Heart right ventricle (tissue), 16 donors: ENCODE results near the gene CPHXL. TPM values are rescaled to one million over a fixed set of nuclear protein-coding genes. Genes with fewer than 3 reads are reported as not detected.

Source experiments
- ATAC-seq, 8 donors: fragments of 200-7000 bp; cut with Tn5 transposase; one replicate each; pipeline ENCODE4 v1.9.1; 2020; ENCODE audit warnings: mild to moderate bottlenecking in 8 of 8, moderate library complexity in 8 of 8, moderate number of reproducible peaks in 1 of 8
- DNase-seq, 2 donors: peaks; one replicate each; pipeline ENCODE4 v3.0.0-alpha.2; 2020
- H3K27ac ChIP-seq, 10 donors: fragments of 200-600 bp; sonication (generic) in 2 of 10; one replicate each; pipeline versions ENCODE4 v1.5.0 to v1.8.0; 2020 to 2022; ENCODE audit warnings: mild to moderate bottlenecking in 3 of 10
- H3K27me3 ChIP-seq, 7 donors: fragments of 200-600 bp; one replicate each; pipeline ENCODE4 v1.8.0; 2021 to 2022; ENCODE audit warnings: mild to moderate bottlenecking in 2 of 7
- H3K36me3 ChIP-seq, 9 donors: fragments of 200-600 bp; sonication (generic) in 1 of 9; one replicate each; pipeline versions ENCODE4 v1.5.0 to v1.8.0; 2020 to 2022; ENCODE audit warnings: mild to moderate bottlenecking in 2 of 9
- H3K4me1 ChIP-seq, 9 donors: fragments of 200-600 bp; sonication (generic) in 1 of 9; one replicate each; pipeline versions ENCODE4 v1.5.0 to v1.8.0; 2020 to 2022; ENCODE audit warnings: mild to moderate bottlenecking in 4 of 9
- H3K4me3 ChIP-seq, 10 donors: fragments of 200-600 bp; sonication (generic) in 2 of 10; one replicate each; pipeline versions ENCODE4 v1.5.0 to v1.8.0; 2020 to 2022; ENCODE audit warnings: mild to moderate bottlenecking in 7 of 10, moderate library complexity in 2 of 10
- H3K9me3 ChIP-seq, 11 donors: fragments of 200-600 bp in 10 of 11; sonication (generic) in 2 of 11; one replicate each; pipeline versions ENCODE4 v1.5.0 to v1.8.0; 2013 to 2022; ENCODE audit warnings: mild to moderate bottlenecking in 2 of 11, control low read depth in 1 of 11, moderate library complexity in 1 of 11
- WGBS, 2 donors: extraction: QIAGEN DNeasy Blood & Tissue Kit; methylation state at CpG; one replicate each; pipeline ENCODE4 v1.1.7; 2013; ENCODE audit warnings: inconsistent platforms in 1 of 2; 5-methylcytosine and 5-hydroxymethylcytosine counted together
- intact Hi-C, 10 donors: fragments of 100-400 bp; cut with DNase I; formaldehyde crosslinking; loops; one replicate each; pipeline versions ENCODE4 v1.11.1 to v1.14.2; 2022
- polyA plus RNA-seq, 2 donors: library from polyadenylated mRNA; stranded (reverse); fragments of 200-250 nt; gene quantifications; one replicate each; pipeline ENCODE4 v1.2.3, GENCODE V29; 2013
- total RNA-seq, 10 donors: library from RNA; stranded (reverse); fragmentation: NEBNext Ultra II Directional in 3 of 10; extraction: Animal tissue kit (Norgen Biotek cat#: 25700) in 3 of 10; gene quantifications; one replicate each; pipeline versions ENCODE4 v1.2.1 to v1.2.4, GENCODE V29; 2021 to 2023
- TF ChIP-seq, protein P1 (sequence below), 9 donors: fragments of 200-600 bp; sonication (generic) in 2 of 9; IDR thresholded peaks; one replicate each; pipeline versions ENCODE4 v1.5.0 to v1.8.0; 2021 to 2022; ENCODE audit warnings: antibody characterized with exemption in 9 of 9, mild to moderate bottlenecking in 5 of 9, moderate library complexity in 1 of 9
- donor health status: Arrhythmogenic right ventricular cardiomyopathy.
- donor health status: ischemic (EF 13 %, LVEDD 7.1; RV severe dilation, severe dysfunction).
- donor health status: healthy with polysubstance abuse.
- donor health status: DM: no; HTN: yes; CAD: no.
- donor health status: DM: no; HTN: no; CAD: no.
- donor health status: ischemic (EF 25% LVEDD 6.9; RV normal size, moderate dysfunction).
- donor health status: ischemic (EF 25% LVEDD 5.7; RV mildly dilated, moderate dysfunction).
- donor health status: healthy.
- donor health status: DM: yes; HTN: yes; CAD: no.
- donor health status: Ischemic cardiomyopathy.
- donor health status: ischemic (EF 35%, LVEDD 5.7; RV mildly dilated, moderate dysfunction).
- donor health status: nonischemic (EF 11% LVEDD 7.7; RV severe dilation, severe dysfunction).
- donor health status: DM: yes; HTN: yes; CAD: no.
- donor health status: PGD.
- donor health status: ischemic (EF 29% LVEDD 5.4; RV normal size, mild dysfunction).
- donor health status: nonischemic (EF 23%, LVEDD 6.1; RV moderate dilation, normal function).

Gene CPHXL
- total and polyA plus RNA-seq, 12 donors, result not detected

DNA sequence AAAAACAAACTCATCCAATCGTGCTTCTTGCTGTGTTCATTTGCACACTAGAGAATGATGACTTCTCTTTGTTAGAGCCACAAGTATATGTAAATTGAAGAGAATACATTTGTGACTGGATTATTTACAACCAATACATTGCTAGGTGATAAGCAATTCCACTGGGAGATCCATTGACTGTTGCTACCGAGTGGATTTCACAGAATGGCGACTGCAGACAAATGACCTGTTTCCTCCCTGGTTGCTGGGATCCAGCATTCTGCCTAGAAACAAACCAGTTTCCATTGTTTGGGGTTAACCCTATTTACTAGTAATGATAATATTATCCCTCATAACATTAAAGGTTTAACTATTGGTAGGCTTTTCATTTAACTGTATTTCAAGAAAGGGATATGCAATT lies 36.9 kb upstream of the CPHXL start:
- H3K27ac ChIP-seq, result no peak overlapping the region
- DNase-seq (no peak), ATAC-seq (no peak)
- TF ChIP-seq, protein P1, sequence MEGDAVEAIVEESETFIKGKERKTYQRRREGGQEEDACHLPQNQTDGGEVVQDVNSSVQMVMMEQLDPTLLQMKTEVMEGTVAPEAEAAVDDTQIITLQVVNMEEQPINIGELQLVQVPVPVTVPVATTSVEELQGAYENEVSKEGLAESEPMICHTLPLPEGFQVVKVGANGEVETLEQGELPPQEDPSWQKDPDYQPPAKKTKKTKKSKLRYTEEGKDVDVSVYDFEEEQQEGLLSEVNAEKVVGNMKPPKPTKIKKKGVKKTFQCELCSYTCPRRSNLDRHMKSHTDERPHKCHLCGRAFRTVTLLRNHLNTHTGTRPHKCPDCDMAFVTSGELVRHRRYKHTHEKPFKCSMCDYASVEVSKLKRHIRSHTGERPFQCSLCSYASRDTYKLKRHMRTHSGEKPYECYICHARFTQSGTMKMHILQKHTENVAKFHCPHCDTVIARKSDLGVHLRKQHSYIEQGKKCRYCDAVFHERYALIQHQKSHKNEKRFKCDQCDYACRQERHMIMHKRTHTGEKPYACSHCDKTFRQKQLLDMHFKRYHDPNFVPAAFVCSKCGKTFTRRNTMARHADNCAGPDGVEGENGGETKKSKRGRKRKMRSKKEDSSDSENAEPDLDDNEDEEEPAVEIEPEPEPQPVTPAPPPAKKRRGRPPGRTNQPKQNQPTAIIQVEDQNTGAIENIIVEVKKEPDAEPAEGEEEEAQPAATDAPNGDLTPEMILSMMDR (IDR thresholded peaks at IDR 0.05), result no peak
- H3K4me1 ChIP-seq, result peaks cover 0 to 6% (median 0%) of the 10 kb centered on the region in 9 donors
- no peak overlapping the region for H3K4me3 ChIP-seq
- WGBS, 2 donors, result 65 to 74% methylated on average over 3 of the region's 3 CpGs
- H3K36me3 ChIP-seq, result no peaks in the 10 kb centered on the region
- intact Hi-C loops, result loop anchor here in 9 of 10 donors (2.0 to 10.0 kb wide), 11 partner anchors 98 to 568 kb away; partner anchors contain the start of genes ADAT1 (in 2 of the 9), KARS1 (in 1 of the 9) and TERF2IP (in 1 of the 9)
- H3K9me3 ChIP-seq, result no peaks in the 10 kb centered on the region
- H3K27me3 ChIP-seq, result no peaks in the 10 kb centered on the region

DNA sequence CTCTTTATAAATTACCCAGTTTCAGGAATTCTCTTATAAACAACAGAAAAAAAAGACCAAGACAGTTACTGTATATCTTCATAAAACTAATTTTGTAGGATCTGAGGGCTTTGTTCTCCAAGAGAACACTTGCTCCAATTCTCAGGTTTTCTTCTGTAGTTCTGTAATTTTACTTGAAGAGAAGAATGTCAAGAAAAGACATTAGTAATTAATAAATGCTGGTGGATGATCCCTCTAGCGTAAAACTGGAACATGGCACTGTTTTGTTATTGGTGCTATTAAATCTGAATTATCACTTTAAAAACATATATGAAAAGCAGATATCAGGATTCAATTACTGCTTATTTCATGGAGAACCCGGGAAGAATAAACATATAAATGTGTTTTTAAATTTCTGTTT lies 36.5 kb upstream of the CPHXL start:
- no peak for ATAC-seq
- TF ChIP-seq, protein P1 (IDR thresholded peaks at IDR 0.05), result no peak
- Histone ChIP-seq H3K27me3 (no peaks in the 10 kb centered on the region), H3K4me3 (no peak overlapping the region), H3K9me3 (no peaks in the 10 kb centered on the region), H3K4me1 (peaks cover 0 to 6% (median 0%) of the 10 kb centered on the region in 9 donors), H3K27ac (no peak overlapping the region), H3K36me3 (no peaks in the 10 kb centered on the region)
- no peak for DNase-seq
- intact Hi-C loops, result loop anchor here in 9 of 10 donors (2.0 to 10.0 kb wide), 11 partner anchors 98 to 568 kb away; partner anchors contain the start of genes ADAT1 (in 2 of the 9), KARS1 (in 1 of the 9) and TERF2IP (in 1 of the 9)
- 78 to 79% methylated on average over 2 of the region's 2 CpGs for WGBS, 2 donors

DNA sequence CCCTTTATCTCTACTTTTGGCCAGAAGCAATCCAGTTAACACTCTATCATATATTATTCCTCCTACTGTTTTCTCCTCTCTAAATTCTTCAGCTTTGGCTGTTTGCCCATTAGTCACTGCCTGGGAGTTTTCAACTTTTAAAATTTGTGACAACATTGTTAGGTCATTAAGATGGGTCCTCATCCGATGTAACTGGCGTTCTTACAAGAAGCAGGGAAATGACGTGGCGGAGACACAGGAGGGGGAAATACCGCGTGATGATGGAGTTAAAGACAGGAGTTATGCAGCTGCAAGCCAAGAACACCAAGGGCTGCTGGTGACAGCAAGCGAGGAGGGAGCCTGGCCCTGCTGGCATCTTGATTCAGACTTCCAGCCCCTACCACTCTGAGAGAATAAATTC lies 34.8 kb upstream of the CPHXL start:
- 66 to 75% methylated on average over 7 of the region's 7 CpGs for WGBS, 2 donors
- no peak for DNase-seq
- no peak overlapping the region for H3K27ac ChIP-seq
- ATAC-seq, result no peak
- TF ChIP-seq, protein P1 (IDR thresholded peaks at IDR 0.05), result no peak
- no peaks in the 10 kb centered on the region for H3K27me3 ChIP-seq
- H3K36me3 ChIP-seq, result no peaks in the 10 kb centered on the region
- intact Hi-C loops, result loop anchor here in 9 of 10 donors (5.0 to 10.0 kb wide), 10 partner anchors 96 to 566 kb away; partner anchors contain the start of genes ADAT1 (in 2 of the 9), KARS1 (in 1 of the 9) and TERF2IP (in 1 of the 9)
- H3K9me3 ChIP-seq, result no peaks in the 10 kb centered on the region
- H3K4me1 ChIP-seq, result peaks cover 0 to 6% (median 0%) of the 10 kb centered on the region in 9 donors
- no peak overlapping the region for H3K4me3 ChIP-seq

DNA sequence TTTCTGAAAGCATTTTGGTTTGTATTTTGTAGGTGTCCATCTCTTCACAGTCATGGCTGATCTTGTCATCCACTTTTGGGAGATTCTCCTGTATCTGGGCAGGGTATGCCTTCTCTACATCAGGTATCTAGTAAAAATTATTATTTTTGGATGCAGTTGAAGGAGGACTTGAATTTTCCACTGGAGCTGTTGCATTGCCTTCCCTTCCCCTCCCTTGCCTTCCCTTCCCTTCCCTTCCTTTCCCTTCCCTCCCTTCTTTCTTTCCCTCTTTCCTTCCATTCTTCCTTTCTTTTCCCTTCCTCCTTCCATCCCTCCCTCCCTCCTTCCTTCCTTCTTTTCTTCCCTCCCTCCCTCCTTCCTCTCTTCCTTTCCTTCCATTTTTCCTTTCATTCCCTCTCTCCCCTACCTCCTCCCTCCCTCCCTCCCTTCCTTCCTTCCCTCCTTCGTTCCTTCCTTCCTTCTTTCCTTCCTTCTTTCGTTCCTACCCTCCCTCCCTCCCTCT lies 33.8 kb upstream of the CPHXL start:
- no peak for ATAC-seq
- no peak for DNase-seq

More for the DNA sequence above, 33.8 kb upstream of the CPHXL start:
- H3K27me3 ChIP-seq, result no peaks in the 10 kb centered on the region
- intact Hi-C loops, result loop anchor here in 9 of 10 donors (5.0 to 10.0 kb wide), 10 partner anchors 95 to 565 kb away; partner anchors contain the start of genes ADAT1 (in 2 of the 9), KARS1 (in 1 of the 9) and TERF2IP (in 1 of the 9)
- TF ChIP-seq, protein P1 (IDR thresholded peaks at IDR 0.05), result no peak
- H3K4me1 ChIP-seq, result peaks cover 0 to 6% (median 0%) of the 10 kb centered on the region in 9 donors
- 15 to 35% methylated on average over 2 of the region's 2 CpGs for WGBS, 2 donors
- no peaks in the 10 kb centered on the region for H3K9me3 ChIP-seq
- no peaks in the 10 kb centered on the region for H3K36me3 ChIP-seq
- no peak overlapping the region for H3K27ac ChIP-seq
- H3K4me3 ChIP-seq, result no peak overlapping the region
